Lower leg skin (tissue), 4 donors: ENCODE results near the gene DDX6. TPM values are rescaled to one million over a fixed set of nuclear protein-coding genes. Genes with fewer than 3 reads are reported as not detected.
"Not testable (repeated sequence)": the region's sequence is repeated elsewhere in the genome, so short reads cannot be mapped to it uniquely, and the experiment has no call there.

ENCODE experiments used
- DNase-seq, 2 donors: peaks; one replicate each; pipeline ENCODE4 v3.0.0-alpha.2; 2019; ENCODE audit warnings: low spot score in 2 of 2
- H3K4me3 ChIP-seq: fragments of 200-600 bp; sonication (generic); 2 replicates; pipeline ENCODE4 v1.5.1; 2017; ENCODE audit warnings: mild to moderate bottlenecking, low read depth; ENCODE audit not compliant: poor library complexity, severe bottlenecking
- POLR2A ChIP-seq, 2 donors: fragments of 450-650 bp; IDR thresholded peaks; one replicate each; pipeline ENCODE4 v1.6.1; 2016 to 2017; ENCODE audit warnings: antibody characterized with exemption in 2 of 2, mild to moderate bottlenecking in 1 of 2, moderate library complexity in 1 of 2
- WGBS, 2 donors: methylation state at CpG; one replicate each; pipeline ENCODE4 v1.1.5; 2018; 5-methylcytosine and 5-hydroxymethylcytosine counted together
- intact Hi-C: fragments of 100-400 bp; cut with DNase I; formaldehyde crosslinking; loops from one replicate; pipeline ENCODE4 v1.15.0; 2023; ENCODE audit warnings: low total_unique reads
- total RNA-seq, 4 donors: library from RNA; depleted of rRNA; stranded (reverse); fragments of >200 nt; gene quantifications; one replicate each; pipeline ENCODE4 v1.1.0, GENCODE V29; 2016
- TF ChIP-seq, protein P1 (sequence below), 3 donors: fragments of 450-650 bp; IDR thresholded peaks; one replicate each; pipeline ENCODE4 v1.5.1; 2016; ENCODE audit warnings: antibody characterized with exemption in 3 of 3, mild to moderate bottlenecking in 3 of 3, moderate library complexity in 2 of 3

Gene DDX6
- total RNA-seq, 4 donors from 2014 or later: 71.8 to 117 (median 88.6) TPM

DNA sequence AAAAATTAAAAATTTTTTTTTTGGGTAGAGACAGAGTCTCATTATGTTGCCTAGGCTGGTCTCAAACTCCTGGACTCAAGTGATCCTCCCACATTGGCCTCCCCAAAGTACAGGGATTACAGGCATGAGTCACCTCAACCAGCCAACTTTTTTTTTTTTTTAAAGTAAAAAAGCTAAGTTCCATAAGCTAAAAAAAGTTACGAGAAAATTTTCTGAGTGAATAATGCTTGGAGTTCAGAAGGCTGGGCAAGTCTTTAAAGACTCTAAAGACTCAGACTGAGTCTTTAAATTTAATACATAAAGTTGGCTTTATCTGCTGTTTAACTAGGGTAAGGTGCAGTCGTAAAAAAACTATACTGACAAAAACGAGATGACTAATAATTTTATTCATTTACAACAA lies 5.6 kb downstream of the DDX6 start:
- no peak for DNase-seq
- H3K4me3 ChIP-seq: no peak overlapping the region
- intact Hi-C loops: no loop called here
- TF ChIP-seq POLR2A (IDR thresholded peaks at IDR 0.05): no peak
- TF ChIP-seq, protein P1, sequence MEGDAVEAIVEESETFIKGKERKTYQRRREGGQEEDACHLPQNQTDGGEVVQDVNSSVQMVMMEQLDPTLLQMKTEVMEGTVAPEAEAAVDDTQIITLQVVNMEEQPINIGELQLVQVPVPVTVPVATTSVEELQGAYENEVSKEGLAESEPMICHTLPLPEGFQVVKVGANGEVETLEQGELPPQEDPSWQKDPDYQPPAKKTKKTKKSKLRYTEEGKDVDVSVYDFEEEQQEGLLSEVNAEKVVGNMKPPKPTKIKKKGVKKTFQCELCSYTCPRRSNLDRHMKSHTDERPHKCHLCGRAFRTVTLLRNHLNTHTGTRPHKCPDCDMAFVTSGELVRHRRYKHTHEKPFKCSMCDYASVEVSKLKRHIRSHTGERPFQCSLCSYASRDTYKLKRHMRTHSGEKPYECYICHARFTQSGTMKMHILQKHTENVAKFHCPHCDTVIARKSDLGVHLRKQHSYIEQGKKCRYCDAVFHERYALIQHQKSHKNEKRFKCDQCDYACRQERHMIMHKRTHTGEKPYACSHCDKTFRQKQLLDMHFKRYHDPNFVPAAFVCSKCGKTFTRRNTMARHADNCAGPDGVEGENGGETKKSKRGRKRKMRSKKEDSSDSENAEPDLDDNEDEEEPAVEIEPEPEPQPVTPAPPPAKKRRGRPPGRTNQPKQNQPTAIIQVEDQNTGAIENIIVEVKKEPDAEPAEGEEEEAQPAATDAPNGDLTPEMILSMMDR (IDR thresholded peaks at IDR 0.05): no peak
- 37 to 38% methylated on average over 3 of the region's 3 CpGs for WGBS, 2 donors

DNA sequence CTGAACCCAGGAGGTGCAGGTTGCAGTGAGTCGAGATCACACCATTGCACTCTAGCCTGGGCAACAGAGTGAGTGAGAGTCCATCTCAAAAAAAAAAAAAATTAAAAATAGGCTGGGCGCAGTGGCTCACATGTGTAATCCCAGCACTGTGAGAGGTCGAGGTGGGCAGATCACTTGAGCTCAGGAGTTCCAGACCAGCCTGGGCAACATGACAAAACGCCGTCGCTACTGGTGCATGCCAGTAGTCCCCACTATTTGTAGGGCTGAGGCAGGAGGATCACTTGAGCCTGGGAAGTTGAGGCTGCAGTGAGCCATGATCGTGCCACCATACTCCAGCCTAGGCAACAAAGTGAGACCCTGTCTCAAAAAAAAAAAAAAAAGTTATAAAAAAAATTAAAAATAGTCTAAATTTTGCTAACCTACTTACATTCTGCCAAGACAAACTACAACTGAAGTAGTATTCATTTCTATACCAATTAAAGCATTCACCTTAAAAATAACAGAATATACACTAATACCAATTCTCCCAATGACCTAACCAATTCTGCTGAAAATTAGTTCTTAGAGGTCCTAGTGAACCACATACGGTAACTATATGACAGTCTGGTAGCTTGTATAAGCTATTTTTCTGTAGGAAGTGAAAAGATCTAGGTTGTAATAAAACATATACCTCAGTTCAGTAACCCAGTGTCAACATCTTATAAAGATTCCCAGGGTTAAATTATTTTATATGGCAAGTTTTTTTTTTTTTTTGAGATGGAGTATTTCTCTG lies 7.1 kb downstream of the DDX6 start:
- intact Hi-C loops: no loop called here
- H3K4me3 ChIP-seq: no peak overlapping the region
- TF ChIP-seq POLR2A (IDR thresholded peaks at IDR 0.05): no peak
- TF ChIP-seq, protein P1 (IDR thresholded peaks at IDR 0.05): no peak
- DNase-seq: no peak
- WGBS, 2 donors: 82 to 89% methylated on average over 8 of the region's 8 CpGs

DNA sequence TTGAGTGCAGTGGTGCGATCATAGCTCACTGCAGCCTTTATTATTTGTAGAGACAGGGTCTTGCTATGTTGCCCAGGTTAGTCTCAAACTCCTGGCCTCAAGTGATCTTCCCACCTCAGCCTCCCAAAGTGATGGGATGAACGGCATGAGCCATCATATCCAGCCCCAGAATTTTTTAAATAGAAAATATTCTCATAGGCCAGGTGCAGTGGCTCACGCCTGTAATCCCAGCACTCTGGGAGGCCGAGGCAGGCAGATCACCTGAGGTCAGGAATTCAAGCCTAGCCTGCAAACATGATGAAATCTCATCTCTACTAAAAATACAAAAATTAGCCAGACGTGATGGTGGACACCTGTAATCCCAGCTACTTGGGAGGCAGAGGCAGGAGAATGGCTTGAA lies 7.6 kb downstream of the DDX6 start:
- H3K4me3 ChIP-seq, intact Hi-C loops, DNase-seq: not testable (repeated sequence)
- WGBS, 2 donors: 89 to 96% methylated on average over 5 of the region's 5 CpGs

DNA sequence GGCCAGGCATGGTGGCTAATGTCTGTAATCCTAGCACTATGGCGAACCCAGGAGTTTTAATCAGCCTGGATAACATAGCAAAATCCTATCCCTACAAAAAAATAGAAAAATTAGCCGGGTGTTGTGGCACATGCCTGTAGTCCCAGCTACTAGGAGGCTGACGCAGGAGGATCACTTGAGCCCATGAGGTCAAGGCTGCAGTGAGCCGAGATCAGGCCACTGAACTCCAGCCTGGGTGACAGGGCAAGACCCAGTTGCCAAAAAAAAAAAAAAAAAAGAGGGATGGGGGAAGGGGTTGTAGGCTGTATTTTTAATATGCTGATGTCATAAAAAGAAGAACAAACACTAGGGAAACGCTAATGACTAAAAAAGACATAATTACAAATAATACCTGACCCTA lies 12.1 kb downstream of the DDX6 start:
- no peak for DNase-seq
- TF ChIP-seq, protein P1 (IDR thresholded peaks at IDR 0.05): no peak
- no peak for TF ChIP-seq POLR2A (IDR thresholded peaks at IDR 0.05)
- WGBS, 2 donors: 88 to 89% methylated on average over 5 of the region's 5 CpGs
- intact Hi-C loops: no loop called here
- H3K4me3 ChIP-seq: no peak overlapping the region

DNA sequence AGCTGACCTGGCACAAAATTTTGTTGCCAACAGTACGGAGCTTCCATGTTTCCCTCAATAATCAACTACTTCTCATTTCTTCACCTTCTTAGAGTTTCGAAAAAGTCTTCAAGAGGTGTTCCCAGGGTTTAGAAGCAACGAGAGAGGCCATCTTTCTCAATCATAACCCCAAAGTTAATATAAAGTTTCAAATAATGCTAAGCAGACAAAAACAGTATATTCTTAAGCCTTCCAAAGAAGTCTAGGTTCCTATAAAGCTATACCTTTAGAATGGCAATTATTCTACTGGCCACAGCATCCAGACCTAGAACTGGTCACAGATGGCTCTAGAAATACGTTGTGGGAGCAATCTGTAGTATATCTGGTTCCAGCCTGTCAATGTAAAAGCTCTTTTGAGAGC lies 16.9 kb downstream of the DDX6 start:
- 70 to 73% methylated on average over 4 of the region's 4 CpGs for WGBS, 2 donors
- TF ChIP-seq, protein P1 (IDR thresholded peaks at IDR 0.05): no peak
- TF ChIP-seq POLR2A (IDR thresholded peaks at IDR 0.05): no peak
- H3K4me3 ChIP-seq: no peak overlapping the region
- intact Hi-C loops: no loop called here
- DNase-seq: no peak

DNA sequence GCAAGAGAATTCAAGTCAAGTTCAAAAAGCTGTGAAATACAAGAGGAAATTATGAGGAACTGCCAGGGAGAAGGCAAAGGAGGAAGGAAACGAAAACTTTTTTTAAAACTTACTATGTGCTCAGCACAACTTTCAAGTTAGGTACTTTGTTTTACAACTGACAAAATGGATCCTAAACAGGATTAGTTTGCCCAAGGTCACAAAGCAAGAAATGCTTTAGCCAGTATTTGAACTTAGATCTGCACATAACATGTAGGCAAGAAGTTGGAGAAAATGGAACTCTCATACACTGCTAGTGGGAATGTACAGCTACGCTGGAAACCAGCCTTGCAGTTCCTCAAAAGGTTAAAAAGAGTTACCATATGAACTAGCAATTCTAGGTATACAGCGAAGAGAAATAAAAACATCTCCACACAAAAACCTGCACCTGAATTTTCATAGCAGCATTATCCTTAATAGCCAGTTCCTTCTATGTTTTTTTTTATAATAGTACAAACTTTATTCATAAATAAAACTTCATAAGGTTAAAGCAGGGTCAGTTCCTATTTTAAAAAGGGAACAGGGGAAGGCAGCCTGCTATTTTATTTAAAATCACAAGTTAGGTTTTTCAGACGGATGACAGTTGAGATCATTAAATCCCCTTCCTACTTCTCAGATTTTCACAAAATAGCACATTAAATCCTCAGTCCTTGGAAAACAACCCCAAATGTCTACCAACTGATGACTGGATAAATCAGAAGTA lies 19.2 kb downstream of the DDX6 start:
- no peak for TF ChIP-seq POLR2A (IDR thresholded peaks at IDR 0.05)
- TF ChIP-seq, protein P1 (IDR thresholded peaks at IDR 0.05): no peak
- 57 to 66% methylated on average over 4 of the region's 4 CpGs for WGBS, 2 donors
- no peak for DNase-seq
- no peak overlapping the region for H3K4me3 ChIP-seq
- intact Hi-C loops: no loop called here
